DND-41 (cell line): Measurements from ENCODE around the gene TTBK1.

Experiments used
- EZH2 ChIP-seq: IDR thresholded peaks from 3 replicates; pipeline ENCODE4 v1.6.1; 2012; ENCODE audit warnings: borderline replicate concordance, low read depth, mild to moderate bottlenecking, moderate library complexity, low read length, inconsistent platforms; ENCODE audit not compliant: severe bottlenecking
- TF ChIP-seq, protein P1 (sequence below): IDR thresholded peaks from 2 replicates; pipeline ENCODE4 v1.5.1; 2012; ENCODE audit warnings: borderline replicate concordance, low read length, moderate library complexity, mild to moderate bottlenecking; ENCODE audit not compliant: poor library complexity, severe bottlenecking; ENCODE audit errors: extremely low read depth

- TF ChIP-seq, protein P1, sequence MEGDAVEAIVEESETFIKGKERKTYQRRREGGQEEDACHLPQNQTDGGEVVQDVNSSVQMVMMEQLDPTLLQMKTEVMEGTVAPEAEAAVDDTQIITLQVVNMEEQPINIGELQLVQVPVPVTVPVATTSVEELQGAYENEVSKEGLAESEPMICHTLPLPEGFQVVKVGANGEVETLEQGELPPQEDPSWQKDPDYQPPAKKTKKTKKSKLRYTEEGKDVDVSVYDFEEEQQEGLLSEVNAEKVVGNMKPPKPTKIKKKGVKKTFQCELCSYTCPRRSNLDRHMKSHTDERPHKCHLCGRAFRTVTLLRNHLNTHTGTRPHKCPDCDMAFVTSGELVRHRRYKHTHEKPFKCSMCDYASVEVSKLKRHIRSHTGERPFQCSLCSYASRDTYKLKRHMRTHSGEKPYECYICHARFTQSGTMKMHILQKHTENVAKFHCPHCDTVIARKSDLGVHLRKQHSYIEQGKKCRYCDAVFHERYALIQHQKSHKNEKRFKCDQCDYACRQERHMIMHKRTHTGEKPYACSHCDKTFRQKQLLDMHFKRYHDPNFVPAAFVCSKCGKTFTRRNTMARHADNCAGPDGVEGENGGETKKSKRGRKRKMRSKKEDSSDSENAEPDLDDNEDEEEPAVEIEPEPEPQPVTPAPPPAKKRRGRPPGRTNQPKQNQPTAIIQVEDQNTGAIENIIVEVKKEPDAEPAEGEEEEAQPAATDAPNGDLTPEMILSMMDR, result no peak
- no peak for TF ChIP-seq EZH2
Measured at GRCh38 chr6:43216200-43216599, 27.1 kb upstream of the TTBK1 start.
